HG03175 (cell line): Measurements from ENCODE around the gene MAEA.

ENCODE experiments used
- ATAC-seq: cut with Tn5 transposase; IDR thresholded peaks from one replicate; pipeline ENCODE4 v1.9.1; 2021; ENCODE audit warnings: mild to moderate bottlenecking, moderate library complexity; ENCODE audit not compliant: unreplicated experiment

MAEA gene

DNA sequence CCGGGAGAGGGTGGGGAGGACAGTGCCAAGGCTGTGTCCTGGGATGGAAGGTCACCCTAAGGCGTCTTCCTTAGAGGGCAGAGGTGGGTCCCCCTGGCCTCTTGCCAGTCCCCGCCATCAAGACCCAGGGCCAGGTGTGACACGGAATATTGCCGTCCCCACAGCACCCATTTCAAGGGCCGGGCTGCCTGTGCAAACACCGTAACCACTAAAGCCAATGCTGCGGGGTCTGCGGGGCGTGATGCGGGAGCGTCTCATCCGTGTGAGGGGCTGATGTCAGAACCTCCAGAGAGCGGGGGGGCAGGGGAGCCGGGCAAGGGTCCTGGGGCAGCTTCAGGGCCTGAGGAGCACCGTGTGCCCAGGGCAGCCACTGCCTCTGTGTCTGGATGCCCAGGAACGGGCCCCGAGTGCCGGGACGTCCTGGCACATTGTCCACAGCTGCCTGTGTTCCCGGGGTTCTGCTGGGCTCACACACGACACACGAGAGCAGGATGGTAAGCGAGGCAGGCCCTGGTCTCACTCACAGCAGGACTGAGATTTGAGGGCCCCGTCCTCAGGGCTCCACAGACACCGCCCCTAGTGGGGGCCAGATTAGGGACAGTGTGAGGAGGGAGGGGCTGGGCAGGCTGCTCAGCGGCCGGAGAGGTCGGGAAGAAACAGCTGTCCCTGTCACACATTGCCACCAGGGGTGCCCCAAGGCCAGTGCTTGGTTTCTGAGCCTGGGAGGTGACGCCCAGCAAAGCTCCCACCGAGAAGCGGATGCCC lies 87.3 kb downstream of the MAEA start:
- no peak for ATAC-seq

DNA sequence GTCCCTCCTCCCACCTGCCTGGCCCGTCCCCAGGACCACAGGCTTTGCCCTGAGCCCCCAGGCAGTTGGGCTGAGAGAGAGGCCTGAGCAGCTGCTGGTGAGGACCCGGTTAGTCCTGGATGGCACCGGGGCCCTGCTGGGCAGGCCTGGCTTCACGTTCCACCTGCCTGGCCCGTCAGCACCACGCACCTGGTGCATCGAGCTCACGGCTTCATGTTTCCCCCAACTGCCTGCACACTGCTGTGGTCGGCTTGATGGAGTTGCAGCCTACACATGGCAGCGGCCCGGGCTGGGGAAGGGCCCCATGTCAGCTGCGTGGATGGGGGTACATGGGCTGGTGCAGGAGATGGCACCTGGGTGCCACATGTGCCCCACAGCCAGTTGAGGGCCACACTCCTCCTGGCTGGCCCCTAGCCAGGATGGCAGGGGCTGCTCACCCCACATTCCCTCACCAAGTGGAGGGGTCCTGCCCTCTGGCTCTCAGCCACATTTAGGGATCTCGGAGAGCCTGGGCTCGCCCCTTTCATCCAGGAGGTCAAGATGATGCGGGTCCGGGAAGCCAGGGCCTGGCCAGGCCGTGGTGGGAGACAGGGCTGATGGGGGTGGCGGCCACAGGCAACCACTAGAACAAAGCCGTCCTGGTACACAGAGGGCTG lies 88.0 kb downstream of the MAEA start:
- ATAC-seq, result no peak

DNA sequence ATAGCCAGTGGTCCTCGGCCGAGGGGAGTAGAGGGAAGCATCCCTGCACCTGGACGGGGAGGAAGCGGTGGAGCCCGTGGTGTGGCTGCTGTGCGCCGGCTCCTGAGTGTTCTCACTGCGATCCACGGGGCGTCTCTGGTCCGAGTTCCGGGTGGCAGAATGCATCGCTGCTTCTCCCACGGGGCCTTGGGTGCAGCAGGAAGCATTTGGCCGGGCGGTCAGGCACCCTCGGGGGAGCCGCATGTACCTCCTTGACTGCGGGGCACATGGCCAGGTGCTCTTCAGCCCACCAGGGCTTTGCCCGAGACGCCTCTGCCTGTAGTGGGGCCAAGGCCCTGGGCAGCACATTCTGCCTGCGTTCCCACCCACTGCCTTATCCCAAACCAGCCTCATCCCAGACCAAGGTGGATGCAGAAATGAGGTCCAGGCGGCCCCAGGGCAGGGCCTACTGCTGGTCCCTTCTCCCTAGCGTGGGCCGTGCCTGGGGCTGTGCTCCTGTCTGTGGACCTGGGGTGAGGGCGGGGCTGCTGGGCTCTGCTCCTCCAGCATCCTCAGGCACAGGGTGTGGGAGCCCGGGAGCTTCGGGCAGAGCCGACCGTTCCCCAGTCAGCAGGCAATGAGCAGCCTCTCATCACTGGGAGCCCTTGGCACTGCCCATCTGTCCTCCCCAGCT lies 89.0 kb downstream of the MAEA start:
- ATAC-seq, result no peak

GRCh38 chr4:1379351-1379781 lies 89.7 kb downstream of the MAEA start:
- ATAC-seq, result no peak

DNA sequence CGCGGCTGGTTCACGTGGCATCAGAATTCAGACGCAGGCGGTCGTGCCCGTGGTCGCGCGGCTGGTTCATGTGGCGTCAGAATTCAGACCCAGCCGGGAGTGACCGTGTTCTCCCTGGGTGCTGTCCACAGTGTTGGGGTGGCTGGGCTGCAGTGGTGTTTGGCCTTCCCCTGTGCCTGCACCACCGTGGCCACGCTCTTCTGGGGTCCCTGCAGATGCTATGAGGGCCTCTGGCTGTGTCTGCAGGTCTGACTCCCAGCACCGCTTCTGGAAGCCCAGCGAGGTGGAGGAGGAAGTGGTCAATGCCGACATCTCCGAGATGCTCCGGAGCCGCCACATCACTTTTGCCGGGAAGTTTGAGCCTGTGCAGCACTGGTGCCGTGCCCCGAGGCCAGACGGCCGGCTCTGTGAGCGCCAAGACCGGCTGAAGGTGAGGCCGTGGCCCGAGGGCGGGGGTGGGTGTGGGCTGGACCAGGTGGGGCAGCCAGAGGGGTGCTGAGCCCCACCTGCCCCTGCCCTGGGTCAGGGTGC lies 90.2 kb downstream of the MAEA start:
- ATAC-seq, result no peak

- no peak for ATAC-seq
Observed at GRCh38 chr4:1380368-1381151, 90.9 kb downstream of the MAEA start.

DNA sequence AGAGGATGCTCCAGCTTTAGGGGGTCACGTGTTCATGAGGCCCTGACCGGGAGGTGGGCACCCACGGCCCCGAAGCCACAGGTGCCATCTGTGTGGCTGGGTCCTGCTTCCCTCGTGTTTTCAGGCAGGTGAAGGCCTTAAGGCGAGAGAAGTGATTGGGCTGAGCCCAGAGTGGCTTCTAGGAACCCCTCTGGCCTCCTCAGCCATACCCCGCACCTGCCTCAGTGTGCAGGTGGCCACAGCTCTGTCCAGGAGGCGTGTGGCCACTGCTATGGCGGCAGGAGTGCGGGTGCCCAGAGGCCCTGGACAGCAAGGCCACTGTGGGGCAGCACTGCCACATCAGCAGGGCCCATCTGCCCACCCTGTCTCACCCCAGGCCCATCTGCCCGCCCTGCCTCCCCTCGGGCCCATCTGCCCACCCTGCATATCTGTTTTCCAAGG lies 91.5 kb downstream of the MAEA start:
- ATAC-seq, result no peak

- ATAC-seq, result no peak
Observed at GRCh38 chr4:1381944-1382541, 92.4 kb downstream of the MAEA start.

DNA sequence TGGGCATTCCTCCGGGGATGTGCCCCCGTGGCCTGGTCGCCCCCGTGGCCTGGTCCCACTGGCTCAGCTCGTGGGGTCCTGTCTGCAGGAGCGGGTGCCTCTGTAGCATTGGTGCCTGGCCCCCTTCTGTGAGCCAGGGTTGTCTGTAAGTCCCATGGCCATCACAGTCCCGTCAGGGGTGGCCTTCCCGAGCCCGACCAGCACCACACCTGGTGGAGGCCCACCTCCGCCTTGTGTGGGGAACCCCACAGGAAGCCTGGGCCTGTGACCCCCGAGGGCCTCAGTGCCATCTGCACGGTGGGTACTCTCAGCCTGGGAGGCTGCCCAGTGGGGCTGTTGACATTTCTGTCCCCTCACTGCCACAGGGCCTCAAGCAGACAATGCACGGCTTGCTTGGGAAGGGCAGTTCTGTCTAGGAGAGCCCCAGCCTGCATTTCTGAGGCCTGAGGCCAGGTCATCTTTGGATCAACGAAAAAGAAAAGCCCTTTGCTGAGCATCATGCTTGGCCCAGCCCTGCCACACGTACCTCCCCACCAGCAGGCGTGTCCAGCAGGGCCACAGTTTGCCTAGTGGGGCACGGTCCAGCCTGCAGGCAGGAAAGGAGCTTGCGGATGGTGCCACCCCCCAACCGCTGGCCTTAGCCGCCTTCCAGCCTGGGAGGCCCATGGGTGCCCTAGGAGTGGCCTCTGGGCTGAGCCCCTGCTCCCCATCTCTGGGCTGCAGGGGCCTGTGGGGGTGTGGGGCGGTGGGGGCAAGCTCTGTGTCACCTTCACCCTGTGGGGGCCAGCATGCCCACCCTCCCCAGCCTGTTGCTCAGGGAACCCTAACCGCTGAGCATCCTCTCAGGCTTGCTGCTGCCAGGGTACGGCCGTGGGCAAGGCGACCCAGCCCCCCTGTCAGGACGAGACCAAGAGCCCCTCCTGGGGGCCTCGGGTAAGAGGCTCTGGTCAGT lies 93.4 kb downstream of the MAEA start:
- no peak for ATAC-seq

GRCh38 chr4:1383728-1384591 lies 94.3 kb downstream of the MAEA start:
- ATAC-seq, result no peak

GRCh38 chr4:1384675-1385372 lies 95.1 kb downstream of the MAEA start:
- no peak for ATAC-seq

DNA sequence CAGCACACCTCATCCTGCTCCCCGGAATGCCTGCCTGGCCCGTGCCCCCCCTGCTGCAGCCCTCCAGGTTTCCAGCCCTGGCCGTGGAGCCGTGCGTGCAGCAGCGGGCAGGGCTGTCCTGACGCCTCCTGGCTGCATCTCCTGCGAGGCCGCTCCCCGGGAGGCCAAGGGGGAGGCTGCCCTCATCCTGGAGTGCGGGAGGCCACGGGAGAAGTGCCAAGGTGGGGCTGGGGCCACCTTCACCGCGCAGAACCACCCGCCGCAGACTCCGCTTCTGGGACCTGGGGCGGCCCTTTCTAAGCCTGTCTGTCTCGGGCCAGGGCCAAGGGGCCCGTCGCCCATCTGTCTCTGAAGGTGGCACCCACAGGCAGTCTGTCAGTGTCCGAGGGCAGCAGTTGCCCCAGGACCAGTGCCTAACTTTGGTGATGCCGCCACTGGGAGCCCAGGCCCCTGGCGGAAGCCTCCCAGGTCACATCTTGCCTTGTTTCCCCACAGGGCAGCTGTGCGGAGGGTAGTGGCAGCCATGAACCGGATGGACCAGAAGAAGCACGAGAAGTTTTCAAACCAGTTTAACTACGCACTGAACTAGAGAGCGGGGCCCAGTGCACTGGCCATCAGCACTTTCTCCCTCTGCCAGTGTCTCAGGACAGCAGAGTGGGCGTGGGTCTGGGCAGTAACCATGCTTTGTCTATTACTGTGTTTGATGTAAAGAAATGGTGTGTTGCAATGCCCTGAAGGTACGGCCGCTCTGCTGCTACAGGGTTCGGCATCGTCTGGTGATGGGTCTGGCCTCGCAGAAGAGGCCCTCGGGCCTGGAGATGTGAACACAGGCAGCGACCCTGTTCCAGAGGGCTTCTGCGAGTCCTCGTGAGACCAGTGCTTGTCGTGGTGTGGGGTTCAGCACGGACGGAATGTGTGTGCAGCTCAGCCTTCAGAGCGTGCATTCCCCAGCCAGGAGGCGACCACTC lies 96.0 kb downstream of the MAEA start:
- ATAC-seq, result no peak
